Ishikawa (cell line): Measurements from ENCODE around the gene TLR6.

Experiments used
- CEBPB ChIP-seq: IDR thresholded peaks from 2 replicates; pipeline ENCODE4 v1.6.1; 2012
- CREB1 ChIP-seq: IDR thresholded peaks from 2 replicates; pipeline ENCODE4 v1.6.1; 2012; ENCODE audit warnings: low read depth
- EGR1 ChIP-seq: IDR thresholded peaks from 2 replicates; pipeline ENCODE4 v1.6.1; 2012
- EP300 ChIP-seq: IDR thresholded peaks from 2 replicates; pipeline ENCODE4 v1.6.1; 2012; ENCODE audit warnings: borderline replicate concordance
- FOXM1 ChIP-seq: IDR thresholded peaks from 2 replicates; pipeline ENCODE4 v1.6.1; 2012; ENCODE audit warnings: low read depth, borderline replicate concordance
- MAX ChIP-seq: IDR thresholded peaks from 2 replicates; pipeline ENCODE4 v1.6.1; 2012
- NFIC ChIP-seq: IDR thresholded peaks from 2 replicates; pipeline ENCODE4 v1.6.1; 2012
- RAD21 ChIP-seq: IDR thresholded peaks from 2 replicates; pipeline ENCODE4 v1.6.1; 2012; ENCODE audit warnings: low read depth
- REST ChIP-seq: IDR thresholded peaks from 2 replicates; pipeline ENCODE4 v1.6.1; 2012; ENCODE audit warnings: low read depth, mild to moderate bottlenecking
- TAF1 ChIP-seq: IDR thresholded peaks from 2 replicates; pipeline ENCODE4 v1.6.1; 2012; ENCODE audit warnings: low read depth, mild to moderate bottlenecking
- TCF12 ChIP-seq: IDR thresholded peaks from 2 replicates; pipeline ENCODE4 v1.6.1; 2012; ENCODE audit warnings: low read depth
- TEAD4 ChIP-seq: IDR thresholded peaks from 2 replicates; pipeline ENCODE4 v1.6.1; 2012
- USF1 ChIP-seq: IDR thresholded peaks from 2 replicates; pipeline ENCODE4 v1.6.1; 2012
- YY1 ChIP-seq: IDR thresholded peaks from 2 replicates; pipeline ENCODE4 v1.6.1; 2012; ENCODE audit warnings: low read depth
- ZBTB7A ChIP-seq: IDR thresholded peaks from 2 replicates; pipeline ENCODE4 v1.6.1; 2012; ENCODE audit warnings: low read depth

Gene TLR6

GRCh38 chr4:38856046-38856445 is 571 bp downstream of the TLR6 start:
- TF ChIP-seq TEAD4 (no peak), RAD21 (no peak), MAX (no peak), CREB1 (no peak), YY1 (no peak), FOXM1 (no peak), EP300 (no peak), EGR1 (no peak), TAF1 (no peak), REST (no peak), ZBTB7A (no peak), TCF12 (no peak), CEBPB (no peak), NFIC (no peak), USF1 (no peak)

- TF ChIP-seq EGR1, result no peak
- TF ChIP-seq RAD21, result no peak
- no peak for TF ChIP-seq YY1
- TF ChIP-seq CEBPB, result no peak
- TF ChIP-seq REST, result no peak
- TF ChIP-seq TCF12, result no peak
- no peak for TF ChIP-seq USF1
- no peak for TF ChIP-seq TAF1
- TF ChIP-seq ZBTB7A, result no peak
Measured at GRCh38 chr4:38855466-38855865, 1.2 kb downstream of the TLR6 start.

- TF ChIP-seq TEAD4 (no peak), NFIC (no peak), FOXM1 (no peak), YY1 (no peak), EGR1 (no peak), USF1 (no peak), TAF1 (no peak), ZBTB7A (no peak), RAD21 (no peak), REST (no peak)
Measured at GRCh38 chr4:38846015-38846414, 10.6 kb downstream of the TLR6 start.

- TF ChIP-seq USF1, result no peak
- TF ChIP-seq EP300, result no peak
- TF ChIP-seq CEBPB, result no peak
- TF ChIP-seq TAF1, result no peak
- TF ChIP-seq TEAD4, result no peak
- TF ChIP-seq FOXM1, result no peak
- no peak for TF ChIP-seq TCF12
- TF ChIP-seq RAD21, result no peak
- TF ChIP-seq CREB1, result no peak
- no peak for TF ChIP-seq ZBTB7A
- TF ChIP-seq MAX, result no peak
- TF ChIP-seq NFIC, result no peak
- TF ChIP-seq YY1, result no peak
- no peak for TF ChIP-seq EGR1
- no peak for TF ChIP-seq REST
Measured at GRCh38 chr4:38842994-38843393, 13.6 kb downstream of the TLR6 start.
